Kidney tubule cell (primary cell): Measurements from ENCODE around the gene ZBTB16.
"Not testable (repeated sequence)": the region's sequence is repeated elsewhere in the genome, so short reads cannot be mapped to it uniquely, and the experiment has no call there.

ENCODE experiments used
- DNase-seq: peaks from one replicate; pipeline ENCODE4 v3.0.0-alpha.2; 2018; ENCODE audit warnings: low spot score

Gene ZBTB16

GRCh38 chr11:114044042-114044871 lies 15.3 kb upstream of the ZBTB16 start:
- no peak for DNase-seq

DNA sequence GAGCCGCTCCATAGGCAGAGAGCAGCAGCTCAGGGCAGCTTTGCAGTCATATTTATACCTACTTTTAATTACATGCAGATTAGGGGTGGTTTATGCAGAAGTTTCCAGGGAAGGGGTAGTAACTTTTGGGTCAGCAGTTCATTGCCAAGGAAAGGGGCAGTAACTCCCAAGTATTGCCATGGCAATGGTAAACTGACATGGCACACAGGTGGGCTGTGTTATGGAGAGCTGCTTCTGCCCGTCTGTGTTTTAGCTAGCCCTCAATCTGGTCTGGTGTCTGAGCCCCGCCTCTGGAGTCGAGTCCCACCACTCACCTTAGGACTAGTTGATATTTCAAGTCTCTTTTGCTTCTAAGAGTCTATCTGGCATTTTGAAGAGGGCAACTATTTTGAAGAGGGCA lies 12.2 kb upstream of the ZBTB16 start:
- no peak for DNase-seq

GRCh38 chr11:114049050-114049449 lies 10.5 kb upstream of the ZBTB16 start:
- no peak for DNase-seq

DNA sequence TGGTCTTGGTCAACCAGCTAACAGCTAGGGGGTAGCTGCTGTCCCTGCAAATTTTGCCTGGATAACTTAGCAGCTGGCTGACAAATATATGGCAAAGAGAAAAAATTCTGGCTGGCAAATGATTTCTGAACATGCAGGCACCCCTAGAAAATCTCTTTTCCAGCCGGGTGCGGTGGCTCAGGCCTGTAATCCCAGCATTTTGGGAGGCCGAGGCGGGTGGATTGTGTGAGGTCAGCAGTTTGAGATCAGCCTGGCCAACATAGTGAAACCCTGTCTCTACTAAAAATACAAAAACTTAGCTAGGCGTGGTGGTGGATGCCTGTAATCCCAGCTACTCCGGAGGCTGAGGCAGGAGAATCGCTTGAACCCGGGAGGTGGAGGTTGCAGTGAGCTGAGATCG lies 9.7 kb upstream of the ZBTB16 start:
- not testable (repeated sequence) for DNase-seq

GRCh38 chr11:114050258-114050927 lies 9.1 kb upstream of the ZBTB16 start:
- no peak for DNase-seq

DNA sequence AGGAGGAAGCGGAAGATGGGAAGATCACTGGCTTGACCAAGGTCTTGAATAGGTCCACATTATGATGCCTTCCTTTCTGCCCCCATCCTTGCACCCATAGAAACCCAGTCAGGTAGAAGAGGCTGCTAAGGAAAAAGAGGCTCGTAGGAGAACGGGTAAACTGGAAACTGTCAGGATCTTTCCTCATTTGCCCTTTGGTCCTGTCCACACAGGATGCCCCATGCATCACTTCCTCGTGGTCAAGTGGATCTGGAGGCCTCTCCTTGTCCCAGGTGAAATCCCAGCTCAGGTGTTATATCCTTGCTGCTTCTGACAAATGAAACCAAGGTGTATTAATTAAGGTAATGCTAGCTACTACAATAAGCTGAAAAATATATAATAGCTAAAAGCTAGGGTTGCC lies 8.0 kb upstream of the ZBTB16 start:
- DNase-seq, result no peak

DNA sequence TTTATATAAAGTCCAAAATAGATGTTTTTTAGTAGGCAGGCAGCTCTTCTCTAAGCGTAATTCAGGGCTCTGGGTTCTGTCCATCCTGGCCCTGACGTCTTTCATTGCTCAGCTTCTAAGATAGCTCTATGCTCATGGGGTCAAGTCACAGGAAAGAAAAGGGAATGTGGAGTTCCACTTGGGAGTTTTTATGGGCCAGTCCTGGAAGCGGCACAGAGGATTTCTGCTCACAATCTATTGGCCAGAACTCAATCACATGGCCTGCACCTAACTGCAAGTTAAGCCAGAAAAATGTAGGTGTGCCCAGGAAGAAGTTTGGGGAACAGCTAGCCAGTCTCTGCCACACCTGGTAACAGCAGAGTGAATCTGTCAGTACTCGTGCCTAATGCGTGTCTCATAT lies 7.4 kb upstream of the ZBTB16 start:
- no peak for DNase-seq

DNA sequence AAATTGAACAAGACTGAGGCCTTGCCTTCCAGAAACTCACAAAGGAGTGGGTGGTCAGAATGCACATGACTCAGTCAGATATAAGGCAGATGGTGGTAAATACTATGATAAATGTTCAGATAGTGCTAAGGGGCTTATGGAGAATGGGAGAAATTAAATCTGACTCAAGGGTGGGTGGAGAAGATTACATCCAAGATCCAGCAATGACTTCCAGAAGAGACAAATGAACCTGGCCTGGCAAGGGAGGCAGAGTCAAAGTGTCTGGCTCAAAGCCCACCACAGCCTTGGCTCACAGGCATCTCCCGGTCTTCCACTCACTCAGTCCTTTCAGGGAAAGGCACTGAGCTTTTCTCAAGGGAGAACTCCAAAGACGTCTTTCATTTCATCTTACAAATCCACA lies 6.1 kb upstream of the ZBTB16 start:
- no peak for DNase-seq

DNA sequence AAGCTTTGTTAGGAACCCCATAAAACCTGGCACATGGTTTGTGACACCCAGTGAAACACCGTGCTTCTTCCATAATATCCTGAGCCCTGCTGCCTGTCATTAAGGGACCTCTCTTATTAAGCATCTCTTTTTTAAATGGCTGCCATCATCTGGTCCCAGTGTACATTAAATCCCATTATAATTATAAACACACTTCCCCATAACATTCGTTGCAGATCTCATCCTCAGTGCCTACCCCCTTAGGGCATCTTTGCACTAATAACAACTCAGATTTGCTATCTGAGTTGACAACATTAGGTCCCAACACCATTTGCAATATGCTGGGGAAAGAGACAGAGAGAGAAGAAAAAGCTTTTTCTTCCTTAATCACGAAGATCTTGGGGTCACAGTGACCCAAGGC lies 4.7 kb upstream of the ZBTB16 start:
- DNase-seq, result no peak

- DNase-seq, result no peak
Observed at GRCh38 chr11:114056409-114056808, 3.1 kb upstream of the ZBTB16 start.

DNA sequence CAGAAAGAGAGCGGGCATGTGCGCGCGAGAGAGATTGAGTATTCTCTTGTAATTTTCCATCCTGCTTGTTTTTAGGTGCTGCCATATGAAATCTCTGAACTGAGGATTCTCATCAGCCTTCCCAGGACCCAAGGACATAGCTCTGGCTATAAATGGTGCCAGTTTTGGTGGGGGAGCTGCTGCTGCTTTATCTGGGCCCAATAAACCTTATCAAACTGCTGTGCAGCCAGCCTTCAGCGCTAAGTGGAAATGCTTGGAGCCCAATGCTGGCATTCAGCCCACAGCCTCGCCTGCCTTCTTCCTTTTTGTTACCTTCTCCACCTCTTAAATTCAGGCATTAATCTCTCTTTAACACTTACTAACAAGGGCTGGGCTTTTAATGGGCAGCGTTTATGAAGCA lies 2.4 kb upstream of the ZBTB16 start:
- no peak for DNase-seq

GRCh38 chr11:114057605-114058004 lies 1.9 kb upstream of the ZBTB16 start:
- DNase-seq, result no peak

GRCh38 chr11:114058026-114058706 lies 1.3 kb upstream of the ZBTB16 start:
- DNase-seq, result peak; percentile 30

- DNase-seq, result no peak
Observed at GRCh38 chr11:114058871-114059277, 637 bp upstream of the ZBTB16 start.

- DNase-seq, result no peak
Observed at GRCh38 chr11:114059984-114060391, 477 bp downstream of the ZBTB16 start.

DNA sequence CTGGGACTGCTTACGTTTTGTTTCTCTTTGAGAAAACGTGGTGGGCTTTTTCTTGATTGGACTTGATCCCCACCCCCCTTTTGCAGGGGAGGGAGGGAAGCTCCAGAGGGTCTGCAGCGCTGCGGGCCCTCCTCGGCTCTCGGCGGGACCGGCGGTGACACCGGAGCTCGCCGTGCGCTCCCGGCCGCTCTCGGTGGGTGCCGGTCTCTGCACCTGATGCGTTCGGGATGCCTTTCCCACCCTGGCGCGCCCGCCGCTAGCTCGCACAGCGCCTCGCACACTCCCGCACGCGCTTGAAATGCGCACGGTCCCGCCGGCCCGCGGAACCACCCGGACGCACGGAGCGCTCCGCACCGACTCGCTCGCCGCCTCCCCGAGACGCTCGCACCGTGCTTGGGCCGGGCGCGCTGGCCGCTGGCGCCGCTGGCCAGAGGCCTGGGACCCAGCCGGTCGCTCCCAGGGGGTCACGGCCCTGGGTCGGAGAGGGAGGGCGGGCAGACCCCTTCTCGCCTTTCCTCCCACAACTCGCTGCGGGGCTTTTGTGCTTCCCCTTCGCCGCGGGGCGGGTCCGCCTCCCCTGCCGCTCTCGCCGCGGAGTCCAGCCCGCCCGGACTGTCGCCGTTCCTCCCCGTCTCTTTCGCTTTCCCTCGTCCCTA lies 1.0 kb downstream of the ZBTB16 start:
- peak; percentile 17 for DNase-seq

DNA sequence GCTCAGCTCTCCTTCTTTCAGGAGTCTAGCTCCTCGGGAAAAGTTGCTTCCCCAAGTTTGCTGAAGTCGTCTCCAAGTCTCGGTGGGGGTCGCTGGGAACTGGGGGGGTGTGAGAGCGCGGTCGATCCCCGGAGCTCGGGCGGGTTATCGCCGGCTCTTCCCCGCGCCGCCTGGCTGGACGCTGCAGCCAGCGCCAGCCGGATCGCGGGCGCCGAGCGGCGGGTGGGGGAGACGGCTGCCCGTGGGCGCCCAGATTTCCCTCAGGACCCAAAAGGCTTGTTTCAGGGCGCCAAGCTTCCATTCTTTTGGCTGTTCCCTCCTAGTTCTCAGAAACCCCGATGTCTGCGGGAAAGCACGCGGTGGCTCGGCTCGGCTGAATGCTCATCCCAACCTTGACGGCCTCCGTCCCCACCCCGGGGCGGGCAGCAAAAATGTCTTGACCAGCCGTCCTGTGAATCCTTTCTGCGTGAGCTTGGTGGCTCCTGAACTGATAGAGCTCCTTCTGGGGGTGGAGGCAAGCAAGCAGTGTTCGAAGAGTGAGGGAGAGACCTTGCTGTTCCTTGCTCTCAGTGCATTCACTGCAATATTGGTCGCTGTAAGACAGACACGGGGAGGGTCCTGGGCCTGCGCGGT lies 1.7 kb downstream of the ZBTB16 start:
- DNase-seq, result no peak

GRCh38 chr11:114061681-114062049 lies 2.2 kb downstream of the ZBTB16 start:
- no peak for DNase-seq

DNA sequence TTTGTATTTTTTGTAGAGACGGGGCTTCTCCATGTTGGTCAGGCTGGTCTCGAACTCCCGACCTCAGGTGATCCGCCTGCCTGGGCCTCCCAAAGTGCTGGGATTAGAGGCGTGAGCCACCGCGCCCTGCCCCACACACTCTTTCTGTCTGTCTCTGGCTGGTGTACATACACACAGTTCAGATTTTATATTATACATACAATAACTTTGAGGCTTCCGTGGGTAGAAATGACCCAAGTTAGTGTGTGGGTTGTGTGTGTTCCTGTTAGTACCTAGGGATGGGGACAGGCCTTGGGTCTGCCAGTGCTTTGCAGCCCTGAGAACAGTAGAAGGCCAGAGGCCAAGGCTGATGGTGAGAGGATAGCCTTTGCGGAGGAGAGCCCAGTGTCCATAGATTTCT lies 2.8 kb downstream of the ZBTB16 start:
- DNase-seq, result no peak

DNA sequence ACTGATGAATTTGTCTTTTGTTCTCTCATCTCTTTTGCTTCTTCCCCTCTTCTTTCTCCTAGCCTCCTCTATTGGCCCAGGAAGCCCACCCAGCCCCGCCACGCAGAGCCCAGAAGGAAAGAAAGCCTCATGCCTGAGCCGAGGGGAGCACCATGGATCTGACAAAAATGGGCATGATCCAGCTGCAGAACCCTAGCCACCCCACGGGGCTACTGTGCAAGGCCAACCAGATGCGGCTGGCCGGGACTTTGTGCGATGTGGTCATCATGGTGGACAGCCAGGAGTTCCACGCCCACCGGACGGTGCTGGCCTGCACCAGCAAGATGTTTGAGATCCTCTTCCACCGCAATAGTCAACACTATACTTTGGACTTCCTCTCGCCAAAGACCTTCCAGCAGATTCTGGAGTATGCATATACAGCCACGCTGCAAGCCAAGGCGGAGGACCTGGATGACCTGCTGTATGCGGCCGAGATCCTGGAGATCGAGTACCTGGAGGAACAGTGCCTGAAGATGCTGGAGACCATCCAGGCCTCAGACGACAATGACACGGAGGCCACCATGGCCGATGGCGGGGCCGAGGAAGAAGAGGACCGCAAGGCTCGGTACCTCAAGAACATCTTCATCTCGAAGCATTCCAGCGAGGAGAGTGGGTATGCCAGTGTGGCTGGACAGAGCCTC lies 3.8 kb downstream of the ZBTB16 start:
- DNase-seq, result no peak

- DNase-seq, result no peak
Observed at GRCh38 chr11:114063829-114064201, 4.3 kb downstream of the ZBTB16 start.

GRCh38 chr11:114064216-114064615 lies 4.7 kb downstream of the ZBTB16 start:
- no peak for DNase-seq
